HG02884 (cell line): ENCODE results near the gene CLASP1.
A peak's percentile ranks its signal among the peaks of the same experiment; 100 is the strongest.
"Not testable (repeated sequence)": the region's sequence is repeated elsewhere in the genome, so short reads cannot be mapped to it uniquely, and the experiment has no call there.

Experiments used
- ATAC-seq: cut with Tn5 transposase; IDR thresholded peaks from one replicate; pipeline ENCODE4 v1.9.1; 2021; ENCODE audit warnings: mild to moderate bottlenecking, moderate library complexity; ENCODE audit not compliant: unreplicated experiment

CLASP1 gene

GRCh38 chr2:121649149-121649595, at the start of gene CLASP1:
Gene CLASP1, minus strand, starts transcription at chr2:121649462. Its CDS starts 43,567 bp downstream, at chr2:121605895.
- ATAC-seq, result peak; percentile 31

GRCh38 chr2:121698318-121698930, 49.2 kb upstream of the CLASP1 start:
- no peak for ATAC-seq

DNA sequence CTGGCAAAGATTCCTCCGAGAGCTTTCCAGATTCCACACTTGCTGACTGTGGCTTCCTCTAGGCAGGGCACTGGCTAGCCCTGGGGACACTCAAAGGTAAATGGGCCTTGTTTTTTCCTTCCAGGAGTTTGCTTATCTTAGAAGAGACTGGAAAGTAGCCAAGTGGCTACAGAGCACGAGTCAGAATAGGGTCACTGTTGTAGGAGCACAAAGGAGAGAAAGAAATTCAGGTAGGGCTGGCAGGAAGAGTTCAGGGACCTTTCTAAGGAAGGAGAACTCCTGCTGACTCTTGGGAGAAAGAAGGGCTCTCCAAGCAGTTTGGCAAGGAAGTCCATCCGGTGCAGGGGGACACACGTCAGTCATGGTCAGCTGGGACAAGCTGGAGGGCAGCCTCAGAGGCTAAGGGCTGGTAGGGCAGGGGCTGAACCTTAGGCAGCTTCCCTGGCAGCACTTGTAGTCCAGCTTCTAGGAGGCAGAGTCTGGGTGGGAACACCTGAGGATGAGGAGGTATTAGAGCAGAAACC, 47.9 kb upstream of the CLASP1 start:
- no peak for ATAC-seq

DNA sequence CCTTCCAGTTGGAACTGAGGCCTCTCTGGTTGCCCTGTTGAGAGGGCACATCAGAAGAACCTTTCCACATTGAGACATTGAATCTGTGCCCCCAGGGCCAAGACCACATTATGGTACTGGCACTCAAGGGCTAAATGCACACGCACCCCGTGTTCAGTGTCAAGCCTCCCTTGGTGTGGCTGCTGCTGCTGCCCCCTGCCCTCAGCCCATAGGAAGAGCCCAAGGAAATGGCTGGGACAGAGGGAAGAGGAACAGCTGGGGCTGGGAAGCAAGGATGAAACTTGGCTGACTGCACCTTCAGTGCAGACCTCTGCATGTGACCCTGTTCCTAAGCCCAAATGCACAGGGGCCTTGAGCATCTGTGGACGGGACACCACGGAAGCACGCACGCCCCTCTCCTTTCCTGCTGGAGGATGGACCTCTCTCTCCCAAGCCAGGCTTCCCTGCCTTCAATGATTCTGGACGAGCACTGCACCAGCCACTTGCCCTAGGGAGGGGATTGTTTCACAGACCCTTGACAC, 47.2 kb upstream of the CLASP1 start:
- no peak for ATAC-seq

DNA sequence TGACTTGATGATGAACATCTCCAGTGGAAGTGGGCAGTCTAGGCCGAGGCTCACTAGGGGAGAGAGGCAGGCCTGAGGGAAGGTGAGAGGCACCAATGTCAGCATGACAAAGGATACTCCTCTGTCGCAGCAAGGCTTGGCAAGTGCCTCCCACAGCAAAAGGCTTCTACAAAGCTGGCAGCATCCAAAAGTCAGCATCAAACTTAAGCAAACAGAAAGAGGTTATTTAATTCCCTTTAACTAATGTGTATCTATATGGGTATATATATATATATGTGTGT, 45.8 kb upstream of the CLASP1 start:
- ATAC-seq, result no peak

- ATAC-seq, result no peak
These were observed 45.3 kb upstream of the CLASP1 start for GRCh38 chr2:121694398-121695170.

DNA sequence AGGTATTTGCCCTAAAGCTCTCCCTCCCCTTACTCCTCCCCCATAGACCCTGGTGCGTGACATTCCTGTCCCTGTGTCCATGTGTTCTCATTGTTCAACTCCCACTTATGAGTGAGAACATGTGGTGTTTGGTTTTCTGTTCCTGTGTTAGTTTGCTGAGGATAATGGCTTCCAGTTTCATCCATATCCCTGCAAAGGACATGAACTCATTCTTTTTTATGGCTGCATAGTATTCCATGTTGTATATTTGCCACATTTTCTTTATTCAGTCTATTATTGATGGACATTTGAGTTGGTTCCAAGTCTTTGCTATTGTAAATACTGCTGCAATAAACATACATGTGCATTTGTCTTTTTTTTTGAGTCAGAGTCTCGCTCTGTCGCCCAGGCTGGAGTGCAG, 41.3 kb upstream of the CLASP1 start:
- not testable (repeated sequence) for ATAC-seq

- ATAC-seq, result no peak
These were observed 40.8 kb upstream of the CLASP1 start for GRCh38 chr2:121690095-121690494.

DNA sequence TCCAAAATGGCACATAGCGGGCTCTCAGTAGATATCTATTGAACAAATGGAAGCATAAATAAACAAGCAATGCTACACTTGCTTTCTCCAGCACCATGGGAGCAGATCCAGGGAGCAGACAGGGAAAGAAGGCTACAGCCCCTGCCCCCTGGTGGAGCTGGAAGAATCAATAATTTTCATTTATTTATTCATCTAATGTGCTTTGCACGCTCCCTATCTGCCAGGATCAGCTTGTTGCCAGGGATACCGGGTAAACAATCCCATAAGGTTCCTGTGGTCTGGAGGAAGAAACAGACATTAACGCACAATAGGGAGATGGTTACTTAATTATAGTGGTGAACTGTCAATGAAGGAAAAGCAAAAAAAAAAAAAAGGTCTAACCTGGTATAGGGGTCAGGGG, 40.1 kb upstream of the CLASP1 start:
- no peak for ATAC-seq

DNA sequence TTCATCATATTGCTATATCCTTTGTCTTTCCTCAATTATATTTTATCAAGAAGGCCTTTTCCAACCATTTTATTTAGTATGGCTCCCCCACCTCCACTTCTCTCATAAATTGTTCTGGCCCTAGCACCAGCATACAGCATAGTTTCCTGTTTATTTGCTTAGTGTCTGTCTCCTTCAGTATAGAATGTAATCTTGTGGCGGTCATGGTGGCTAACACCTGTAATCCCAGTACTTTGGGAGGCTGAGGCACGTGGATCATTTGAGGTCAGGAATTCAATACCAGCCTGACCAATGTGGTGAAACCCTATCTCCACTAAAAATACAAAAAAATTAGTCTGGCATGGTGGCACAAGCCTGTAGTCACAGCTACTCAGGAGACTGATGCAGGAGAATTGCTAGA, 39.6 kb upstream of the CLASP1 start:
- ATAC-seq, result no peak

DNA sequence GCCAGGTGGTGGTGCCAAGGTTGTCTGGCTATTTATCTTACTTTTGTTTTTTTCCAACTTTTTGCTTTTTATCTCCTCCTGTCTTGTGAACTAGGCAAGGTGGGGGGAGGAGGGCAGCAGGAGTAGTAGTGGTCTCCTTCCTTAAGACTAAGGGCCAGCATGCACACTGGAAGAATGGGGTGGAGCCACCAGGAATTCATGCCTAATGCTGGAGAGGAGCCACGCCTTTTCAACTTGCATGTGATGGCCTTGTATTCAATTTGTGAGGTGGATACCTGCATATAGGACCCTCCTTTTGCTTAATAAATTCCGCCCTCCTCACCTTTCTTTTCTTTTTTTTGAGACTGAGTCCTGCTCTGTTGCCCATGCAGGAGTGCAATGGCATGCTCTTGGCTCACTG, 37.6 kb upstream of the CLASP1 start:
- no peak for ATAC-seq

DNA sequence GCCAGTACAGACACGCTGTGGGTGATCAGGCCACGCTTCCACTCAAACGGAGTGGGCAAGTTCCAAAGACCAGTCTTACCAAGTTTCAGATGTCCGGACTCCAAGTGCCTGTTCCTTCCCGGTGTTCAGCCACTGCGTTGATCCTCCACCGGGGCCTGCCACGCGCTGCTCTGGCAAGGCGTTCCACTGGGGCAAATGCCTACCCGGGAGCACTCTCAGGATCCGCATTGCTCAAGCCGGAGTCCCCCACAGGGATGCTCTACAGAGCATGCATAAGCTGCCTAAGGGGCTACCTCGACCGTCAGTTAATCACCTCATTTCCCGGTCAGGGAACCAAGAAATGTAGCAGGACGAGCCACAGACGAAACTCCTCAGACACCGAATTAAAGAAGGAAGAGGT, 37.0 kb upstream of the CLASP1 start:
- ATAC-seq, result no peak

GRCh38 chr2:121682396-121683298, 33.4 kb upstream of the CLASP1 start:
- ATAC-seq, result no peak

GRCh38 chr2:121677855-121678254, 28.6 kb upstream of the CLASP1 start:
- ATAC-seq, result no peak

GRCh38 chr2:121671621-121672020, 22.4 kb upstream of the CLASP1 start:
- ATAC-seq, result not testable (repeated sequence)

- no peak for ATAC-seq
These were observed 20.9 kb upstream of the CLASP1 start for GRCh38 chr2:121670181-121670580.

GRCh38 chr2:121667618-121668017, 18.4 kb upstream of the CLASP1 start:
- no peak for ATAC-seq

DNA sequence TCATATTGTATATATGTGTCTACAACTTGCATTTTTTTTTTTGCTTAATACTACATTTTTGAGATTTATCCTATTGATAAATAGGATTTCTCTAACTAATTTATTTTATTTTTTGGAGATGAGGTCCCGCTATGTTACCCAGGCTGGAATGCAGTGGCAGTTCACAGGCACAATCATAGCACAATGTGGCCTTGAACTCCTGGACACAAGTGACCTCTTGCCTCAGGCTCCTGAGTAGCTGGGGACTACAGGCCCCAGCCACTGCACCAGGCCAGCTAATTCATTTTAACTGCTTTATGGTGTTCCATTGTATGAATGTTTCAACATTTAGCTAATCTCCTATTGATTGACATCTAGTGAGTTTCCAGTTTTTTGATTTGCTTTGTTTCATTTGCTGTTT, 16.8 kb upstream of the CLASP1 start:
- no peak for ATAC-seq

DNA sequence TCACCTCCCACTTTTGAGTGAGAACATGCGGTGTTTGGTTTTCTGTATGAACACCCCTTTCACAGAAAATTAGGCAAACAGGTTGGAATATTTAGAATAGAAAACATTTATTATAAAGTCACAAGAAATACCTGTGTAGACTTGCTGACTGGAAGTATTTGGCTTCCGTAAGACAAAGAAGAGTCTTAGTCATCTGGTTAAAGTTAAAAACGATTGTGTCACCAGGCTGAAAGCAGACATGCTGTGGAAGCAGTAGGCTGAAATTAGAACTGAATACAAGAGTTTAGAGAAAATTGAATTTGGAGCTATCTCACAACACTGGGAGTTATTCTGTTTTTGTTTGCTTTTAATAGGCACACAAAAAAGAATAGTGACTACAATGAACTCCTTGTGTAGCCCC, 16.2 kb upstream of the CLASP1 start:
- no peak for ATAC-seq

DNA sequence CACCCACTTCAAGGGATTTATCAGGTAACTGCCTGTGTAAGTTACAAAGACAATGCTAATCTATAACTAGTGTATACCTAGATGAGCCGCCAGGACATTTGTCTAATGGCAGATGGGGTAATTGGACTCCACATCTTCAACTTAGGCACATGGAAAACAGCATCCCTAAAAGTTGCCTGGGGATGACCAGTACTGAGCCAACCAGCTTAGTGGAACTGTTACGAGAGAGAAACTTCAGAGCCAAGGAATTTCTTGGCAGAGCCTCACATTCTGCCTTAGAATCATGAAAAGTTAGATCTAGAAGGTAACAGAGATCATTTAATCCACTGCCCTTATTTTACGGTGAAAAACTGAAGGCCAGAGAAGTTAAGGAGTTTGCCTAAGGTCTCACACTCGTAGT, 15.5 kb upstream of the CLASP1 start:
- no peak for ATAC-seq

DNA sequence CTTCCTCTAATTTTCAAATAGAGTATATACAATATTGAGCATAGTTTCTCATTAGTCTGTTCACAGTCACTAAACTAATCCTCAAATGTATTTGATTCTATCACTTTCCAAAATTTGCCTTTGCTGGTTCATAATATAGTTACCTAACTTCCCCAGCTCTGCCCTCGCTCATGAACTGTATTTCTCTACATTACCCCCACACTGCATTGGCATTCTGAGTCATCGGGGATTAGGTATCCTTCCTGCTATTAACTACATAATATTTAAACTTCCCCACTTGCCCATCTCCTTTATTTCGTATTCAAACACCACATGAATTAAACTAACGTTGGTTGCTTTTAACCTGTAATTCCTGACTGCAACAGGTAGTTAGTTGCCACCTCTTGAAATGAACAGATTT, 14.8 kb upstream of the CLASP1 start:
- no peak for ATAC-seq
